Neural progenitor cell (in vitro differentiated cells): ENCODE results near the gene HES5. TPM values are rescaled to one million over a fixed set of nuclear protein-coding genes. Genes with fewer than 3 reads are reported as not detected.
A peak's percentile ranks its signal among the peaks of the same experiment; 100 is the strongest.

Source experiments
- DNase-seq: peaks from one replicate; pipeline ENCODE4 v3.0.0-alpha.2; 2016; ENCODE audit warnings: low spot score
- H2AFZ ChIP-seq: fragments of 200-600 bp; sonication (generic); replicated peaks from 2 replicates; pipeline ENCODE4 v1.6.1; 2016; ENCODE audit warnings: antibody characterized with exemption
- H3F3A ChIP-seq: fragments of 200-600 bp; sonication (generic); 2 replicates; pipeline ENCODE4 v1.6.1; 2016; ENCODE audit warnings: antibody characterized with exemption, low read depth
- H3K27ac ChIP-seq: fragments of 200-600 bp; sonication (generic); 2 replicates; pipeline ENCODE4 v1.5.1; 2016; ENCODE audit warnings: mild to moderate bottlenecking
- H3K27me3 ChIP-seq: fragments of 200-600 bp; sonication (generic); 2 replicates; pipeline ENCODE4 v1.6.1; 2016; ENCODE audit warnings: mild to moderate bottlenecking, moderate library complexity
- H3K36me3 ChIP-seq: fragments of 200-600 bp; sonication (generic); 2 replicates; pipeline ENCODE4 v1.5.1; 2016
- H3K4me1 ChIP-seq: fragments of 200-600 bp; sonication (generic); 2 replicates; pipeline ENCODE4 v1.6.1; 2016; ENCODE audit warnings: mixed run types
- H3K4me2 ChIP-seq: fragments of 200-600 bp; sonication (generic); 2 replicates; pipeline ENCODE4 v1.6.1; 2016
- H3K4me3 ChIP-seq: fragments of 200-600 bp; sonication (generic); 2 replicates; pipeline ENCODE4 v1.5.1; 2016
- H3K79me2 ChIP-seq: fragments of 200-600 bp; sonication (generic); 2 replicates; pipeline ENCODE4 v1.6.1; 2016; ENCODE audit warnings: low read depth
- H3K9ac ChIP-seq: fragments of 200-600 bp; sonication (generic); 2 replicates; pipeline ENCODE4 v1.6.1; 2016
- H3K9me3 ChIP-seq: fragments of 200-600 bp; sonication (generic); 2 replicates; pipeline ENCODE4 v1.5.1; 2016; ENCODE audit warnings: low read depth
- H4K20me1 ChIP-seq: fragments of 200-600 bp; sonication (generic); 2 replicates; pipeline ENCODE4 v1.6.1; 2016; ENCODE audit warnings: low read depth
- H3K27ac Mint-ChIP-seq: 3 replicates; pipeline ENCODE4 v1.8.0; 2021; ENCODE audit warnings: mixed read lengths
- H3K27me3 Mint-ChIP-seq: 2 replicates; pipeline ENCODE4 v1.8.0; 2022; ENCODE audit warnings: low read depth, mild to moderate bottlenecking, inconsistent platforms, moderate library complexity, mixed read lengths; ENCODE audit not compliant: insufficient read depth
- H3K36me3 Mint-ChIP-seq: 3 replicates; pipeline ENCODE4 v1.8.0; 2021; ENCODE audit warnings: mixed read lengths
- H3K4me1 Mint-ChIP-seq: 3 replicates; pipeline ENCODE4 v1.8.0; 2021; ENCODE audit warnings: mixed read lengths
- H3K4me3 Mint-ChIP-seq: 3 replicates; pipeline ENCODE4 v1.8.0; 2021; ENCODE audit warnings: mild to moderate bottlenecking, moderate library complexity, mixed read lengths
- H3K9me3 Mint-ChIP-seq: 3 replicates; pipeline ENCODE4 v1.8.0; 2020; ENCODE audit warnings: mixed read lengths
- EZH2 ChIP-seq: fragments of 200-600 bp; sonication (generic); IDR thresholded peaks from 2 replicates; pipeline ENCODE4 v1.6.1; 2017; ENCODE audit warnings: antibody characterized with exemption, mild to moderate bottlenecking, moderate library complexity
- EZH2phosphoT487 ChIP-seq: fragments of 200-600 bp; sonication (generic); IDR thresholded peaks from 2 replicates; pipeline ENCODE4 v1.6.1; 2017; ENCODE audit warnings: antibody characterized with exemption
- total RNA-seq: library from RNA; depleted of rRNA; stranded (reverse); fragments of >200 nt; gene quantifications from 2 replicates; pipeline ENCODE4 v1.2.3, GENCODE V29; 2015; ENCODE audit warnings: low replicate concordance
- TF ChIP-seq, protein P1 (sequence below): fragments of 200-600 bp; sonication (generic); IDR thresholded peaks from 2 replicates; pipeline ENCODE4 v1.5.1; 2017; ENCODE audit warnings: antibody characterized with exemption, mild to moderate bottlenecking

The HES5 gene
- total RNA-seq, 1 donor from 2014 or later = 6.4 TPM

DNA sequence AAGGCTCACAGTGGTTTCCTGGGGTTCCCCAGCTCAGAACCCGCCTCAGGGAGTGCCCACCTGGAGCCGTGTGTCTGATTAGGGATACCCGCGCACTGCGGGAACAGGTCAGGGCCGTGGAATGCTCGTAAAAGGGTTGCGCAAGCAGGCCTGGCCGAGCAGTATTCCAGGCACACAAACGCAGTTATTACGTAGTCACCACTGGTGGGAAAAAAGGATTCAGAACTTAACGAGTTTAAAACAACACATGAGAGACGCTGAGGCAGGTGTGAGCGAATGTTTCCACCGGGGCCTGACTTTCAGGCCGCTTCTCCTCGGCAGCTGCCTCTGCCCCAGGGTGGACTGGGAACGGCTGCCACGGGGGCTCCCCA is 35.8 kb downstream of the HES5 start:
- Histone ChIP-seq H3K4me3 (no peak overlapping the region), H3K9me3 (no peaks in the 10 kb centered on the region), H3K27ac (no peak overlapping the region), H3K36me3 (no peaks in the 10 kb centered on the region), H3K79me2 (no peaks in the 10 kb centered on the region), H3K4me2 (no peak overlapping the region), H3K4me1 (no peaks in the 10 kb centered on the region), H4K20me1 (no peaks in the 10 kb centered on the region), H3K27me3 (no peaks in the 10 kb centered on the region), H3F3A (no peaks in the 10 kb centered on the region), H2AFZ (no peak overlapping the region), H3K9ac (no peak overlapping the region)
- Mint-ChIP-seq H3K4me3 (no peak overlapping the region), H3K9me3 (no peaks in the 10 kb centered on the region), H3K27me3 (peaks cover 2% of the 10 kb centered on the region), H3K27ac (peak overlapping the region; percentile 79), H3K36me3 (no peaks in the 10 kb centered on the region), H3K4me1 (peaks cover 11% of the 10 kb centered on the region)
- no peak for DNase-seq
- no peak for TF ChIP-seq EZH2
- no peak for TF ChIP-seq EZH2phosphoT487

DNA sequence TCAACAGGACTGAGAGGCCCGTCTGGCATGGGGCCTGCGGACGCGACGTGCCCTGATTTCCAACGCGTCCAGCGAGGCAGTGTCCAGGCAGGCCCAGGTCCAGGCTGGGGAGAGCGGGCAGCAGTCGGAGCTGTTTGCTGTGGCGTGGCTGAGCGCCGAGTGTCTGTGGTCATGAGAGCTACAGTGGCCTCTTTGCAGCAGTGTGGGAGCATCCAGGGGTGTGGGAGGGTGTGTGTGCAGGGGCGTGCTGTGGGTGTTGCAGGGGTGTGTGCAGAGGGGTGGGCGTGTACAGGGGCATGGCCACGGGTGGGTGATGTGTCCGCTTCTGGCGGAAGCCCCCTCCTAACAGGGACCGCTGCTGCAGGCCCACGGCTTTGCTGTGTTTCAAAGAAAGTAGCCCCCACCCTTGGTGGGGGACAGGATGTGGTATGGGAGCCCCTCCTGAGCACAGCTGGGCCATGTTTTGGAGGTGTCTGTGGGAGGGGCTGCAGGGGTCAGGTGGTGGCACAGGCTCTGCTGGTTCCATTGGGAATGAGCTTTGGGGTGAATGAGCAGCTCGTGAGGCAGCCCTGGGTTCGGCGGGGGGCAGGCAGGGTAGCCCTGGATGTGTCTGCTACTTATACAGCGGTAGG is 36.3 kb downstream of the HES5 start:
- peaks cover 2% of the 10 kb centered on the region for H3K27me3 Mint-ChIP-seq
- TF ChIP-seq, protein P1, sequence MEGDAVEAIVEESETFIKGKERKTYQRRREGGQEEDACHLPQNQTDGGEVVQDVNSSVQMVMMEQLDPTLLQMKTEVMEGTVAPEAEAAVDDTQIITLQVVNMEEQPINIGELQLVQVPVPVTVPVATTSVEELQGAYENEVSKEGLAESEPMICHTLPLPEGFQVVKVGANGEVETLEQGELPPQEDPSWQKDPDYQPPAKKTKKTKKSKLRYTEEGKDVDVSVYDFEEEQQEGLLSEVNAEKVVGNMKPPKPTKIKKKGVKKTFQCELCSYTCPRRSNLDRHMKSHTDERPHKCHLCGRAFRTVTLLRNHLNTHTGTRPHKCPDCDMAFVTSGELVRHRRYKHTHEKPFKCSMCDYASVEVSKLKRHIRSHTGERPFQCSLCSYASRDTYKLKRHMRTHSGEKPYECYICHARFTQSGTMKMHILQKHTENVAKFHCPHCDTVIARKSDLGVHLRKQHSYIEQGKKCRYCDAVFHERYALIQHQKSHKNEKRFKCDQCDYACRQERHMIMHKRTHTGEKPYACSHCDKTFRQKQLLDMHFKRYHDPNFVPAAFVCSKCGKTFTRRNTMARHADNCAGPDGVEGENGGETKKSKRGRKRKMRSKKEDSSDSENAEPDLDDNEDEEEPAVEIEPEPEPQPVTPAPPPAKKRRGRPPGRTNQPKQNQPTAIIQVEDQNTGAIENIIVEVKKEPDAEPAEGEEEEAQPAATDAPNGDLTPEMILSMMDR = no peak
- TF ChIP-seq EZH2 = no peak
- TF ChIP-seq EZH2phosphoT487 = no peak
- no peaks in the 10 kb centered on the region for H3K9me3 ChIP-seq
- H3K4me1 ChIP-seq = no peaks in the 10 kb centered on the region
- peaks cover 4% of the 10 kb centered on the region for H3K9me3 Mint-ChIP-seq
- peak overlapping the region; percentile 79 for H3K27ac Mint-ChIP-seq
- no peak for DNase-seq
- no peaks in the 10 kb centered on the region for H3K79me2 ChIP-seq
- no peak overlapping the region for H3K4me3 ChIP-seq
- H3K9ac ChIP-seq = no peak overlapping the region
- peaks cover 11% of the 10 kb centered on the region for H3K4me1 Mint-ChIP-seq
- no peak overlapping the region for H3K4me3 Mint-ChIP-seq
- no peaks in the 10 kb centered on the region for H3K36me3 Mint-ChIP-seq
- no peaks in the 10 kb centered on the region for H3F3A ChIP-seq
- H3K36me3 ChIP-seq = no peaks in the 10 kb centered on the region
- no peaks in the 10 kb centered on the region for H4K20me1 ChIP-seq
- H3K27me3 ChIP-seq = no peaks in the 10 kb centered on the region
- no peak overlapping the region for H3K4me2 ChIP-seq
- no peak overlapping the region for H3K27ac ChIP-seq
- H2AFZ ChIP-seq = no peak overlapping the region

DNA sequence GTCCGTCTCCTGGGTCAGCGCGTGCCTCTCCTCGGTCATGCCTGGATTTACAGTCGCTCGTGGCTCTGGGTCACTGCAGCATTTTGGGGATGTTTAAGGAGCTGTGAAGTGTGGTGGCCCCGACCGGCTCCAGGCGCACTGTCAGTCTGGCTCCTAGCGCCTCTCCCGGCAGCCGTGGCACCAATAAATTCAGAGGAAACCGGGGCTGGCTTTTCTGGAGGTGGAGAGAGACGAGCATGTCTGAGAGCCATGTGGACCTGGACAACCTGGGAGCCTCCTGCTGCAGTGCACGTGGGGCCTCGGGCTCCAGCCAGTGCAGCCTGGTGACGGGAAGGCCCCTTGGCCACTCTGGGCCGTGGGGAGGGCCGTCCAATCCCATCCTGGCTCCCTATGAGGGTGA is 36.8 kb downstream of the HES5 start:
- TF ChIP-seq EZH2 = no peak
- TF ChIP-seq EZH2phosphoT487 = no peak
- TF ChIP-seq, protein P1 = no peak
- Mint-ChIP-seq H3K9me3 (peaks cover 8% of the 10 kb centered on the region), H3K4me3 (no peak overlapping the region), H3K27me3 (peaks cover 2% of the 10 kb centered on the region), H3K36me3 (no peaks in the 10 kb centered on the region), H3K27ac (peak overlapping the region; percentile 86), H3K4me1 (peaks cover 11% of the 10 kb centered on the region)
- Histone ChIP-seq H3K36me3 (no peaks in the 10 kb centered on the region), H3K27me3 (no peaks in the 10 kb centered on the region), H3K9ac (no peak overlapping the region), H3K4me2 (no peak overlapping the region), H3K4me1 (no peaks in the 10 kb centered on the region), H3K27ac (no peak overlapping the region), H2AFZ (no peak overlapping the region), H4K20me1 (no peaks in the 10 kb centered on the region), H3K9me3 (no peaks in the 10 kb centered on the region), H3K4me3 (no peak overlapping the region), H3K79me2 (no peaks in the 10 kb centered on the region), H3F3A (no peaks in the 10 kb centered on the region)
- DNase-seq = no peak

DNA sequence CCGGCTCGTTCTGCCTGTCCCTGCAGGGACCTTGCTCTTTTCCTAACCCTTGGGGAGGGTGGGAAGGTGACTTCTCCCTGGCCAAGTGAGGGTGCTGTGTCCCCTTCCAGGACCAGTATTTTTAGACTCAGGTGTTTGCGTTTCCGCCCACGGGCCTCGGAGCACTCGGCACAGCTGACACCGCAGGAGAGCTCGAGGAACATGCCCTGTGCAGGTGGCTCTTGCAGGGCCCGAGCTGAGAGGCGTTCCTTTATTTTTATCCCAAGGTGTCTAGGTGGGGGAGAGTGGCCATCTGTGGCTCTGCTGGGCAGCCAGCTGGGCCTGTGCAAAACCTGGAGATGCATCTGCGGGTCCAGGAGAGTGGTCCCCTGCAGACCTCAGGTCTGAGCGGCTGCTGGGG is 38.0 kb downstream of the HES5 start:
- no peaks in the 10 kb centered on the region for H3K27me3 ChIP-seq
- H3K36me3 Mint-ChIP-seq = no peaks in the 10 kb centered on the region
- H3K27me3 Mint-ChIP-seq = peaks cover 5% of the 10 kb centered on the region
- no peak overlapping the region for H2AFZ ChIP-seq
- H3K4me3 Mint-ChIP-seq = no peak overlapping the region
- no peaks in the 10 kb centered on the region for H3K79me2 ChIP-seq
- H3K4me3 ChIP-seq = no peak overlapping the region
- no peak overlapping the region for H3K27ac ChIP-seq
- no peaks in the 10 kb centered on the region for H3F3A ChIP-seq
- no peak overlapping the region for H3K9ac ChIP-seq
- no peaks in the 10 kb centered on the region for H3K36me3 ChIP-seq
- H3K27ac Mint-ChIP-seq = no peak overlapping the region
- no peak for DNase-seq
- H3K4me1 Mint-ChIP-seq = peaks cover 11% of the 10 kb centered on the region
- H3K4me2 ChIP-seq = no peak overlapping the region
- peaks cover 14% of the 10 kb centered on the region for H3K9me3 Mint-ChIP-seq
- H3K9me3 ChIP-seq = no peaks in the 10 kb centered on the region
- TF ChIP-seq, protein P1 = no peak
- TF ChIP-seq EZH2 (no peak), EZH2phosphoT487 (no peak)
- no peaks in the 10 kb centered on the region for H4K20me1 ChIP-seq
- H3K4me1 ChIP-seq = no peaks in the 10 kb centered on the region
